ENCODE measurements around the gene B4GAT1.
A peak's percentile ranks its signal among the peaks of the same experiment; 100 is the strongest.

The B4GAT1 gene

GRCh38 chr11:66327171-66328030, 20.0 kb downstream of the B4GAT1 start:
- Histone ChIP-seq H3K79me2 (ENCODE audit: insufficient read depth, low read length) (no peaks in the 10 kb centered on the region), H3K9ac (ENCODE audit: low read depth, low read length, poor library complexity, severe bottlenecking) (peak overlapping the region; percentile 38), H4K20me1 (ENCODE audit: insufficient read depth, low read length, poor library complexity, severe bottlenecking) (no peaks in the 10 kb centered on the region), H3K4me3 (ENCODE audit: low read length, poor library complexity, severe bottlenecking) (no peak overlapping the region), H3K9me2 (replicated peaks; ENCODE audit: low read depth, low read length) (no peaks in the 10 kb centered on the region), H3K27me3 (ENCODE audit: insufficient read depth, low read length, poor library complexity, severe bottlenecking) (no peaks in the 10 kb centered on the region), H2AFZ (ENCODE audit: low read length) (no peak overlapping the region), H3K9me3 (ENCODE audit: insufficient read depth, low read depth, low read length) (no peaks in the 10 kb centered on the region), H3K4me1 (ENCODE audit: insufficient read depth, low read length, poor library complexity, severe bottlenecking) (peaks cover 31% of the 10 kb centered on the region), H3F3A (ENCODE audit: low read depth) (no peaks in the 10 kb centered on the region), H3K4me2 (ENCODE audit: low read depth, low read length, poor library complexity, severe bottlenecking) (no peak overlapping the region), H3K36me3 (ENCODE audit: insufficient read depth, low read length) (no peaks in the 10 kb centered on the region)
- no peak for TF ChIP-seq CTCF (conservative IDR thresholded peaks at IDR 0.05; ENCODE audit: low read length)
- TF ChIP-seq EZH2phosphoT487 (IDR thresholded peaks at IDR 0.05; ENCODE audit: borderline replicate concordance), result no peak

GRCh38 chr11:66326261-66327111, 20.9 kb downstream of the B4GAT1 start:
- no peak overlapping the region for H3K4me3 ChIP-seq (ENCODE audit: low read length, poor library complexity, severe bottlenecking)
- H3K36me3 ChIP-seq (ENCODE audit: insufficient read depth, low read length), result no peaks in the 10 kb centered on the region
- no peaks in the 10 kb centered on the region for H3K27me3 ChIP-seq (ENCODE audit: insufficient read depth, low read length, poor library complexity, severe bottlenecking)
- peak overlapping the region; percentile 50 for H3K9ac ChIP-seq (ENCODE audit: low read depth, low read length, poor library complexity, severe bottlenecking)
- peak overlapping the region; percentile 49 for H3K4me2 ChIP-seq (ENCODE audit: low read depth, low read length, poor library complexity, severe bottlenecking)
- peaks cover 31% of the 10 kb centered on the region for H3K4me1 ChIP-seq (ENCODE audit: insufficient read depth, low read length, poor library complexity, severe bottlenecking)
- H4K20me1 ChIP-seq (ENCODE audit: insufficient read depth, low read length, poor library complexity, severe bottlenecking), result no peaks in the 10 kb centered on the region
- H3F3A ChIP-seq (ENCODE audit: low read depth), result no peaks in the 10 kb centered on the region
- no peaks in the 10 kb centered on the region for H3K9me3 ChIP-seq (ENCODE audit: insufficient read depth, low read depth, low read length)
- no peaks in the 10 kb centered on the region for H3K79me2 ChIP-seq (ENCODE audit: insufficient read depth, low read length)
- H3K9me2 ChIP-seq (replicated peaks; ENCODE audit: low read depth, low read length), result no peaks in the 10 kb centered on the region
- peak overlapping the region; percentile 36; the same call in 1 of the 2 replicates for H2AFZ ChIP-seq (ENCODE audit: low read length)
- no peak for TF ChIP-seq CTCF (conservative IDR thresholded peaks at IDR 0.05; ENCODE audit: low read length)
- no peak for TF ChIP-seq EZH2phosphoT487 (IDR thresholded peaks at IDR 0.05; ENCODE audit: borderline replicate concordance)

- TF ChIP-seq CTCF (conservative IDR thresholded peaks at IDR 0.05; ENCODE audit: low read length), result no peak
- TF ChIP-seq EZH2phosphoT487 (IDR thresholded peaks at IDR 0.05; ENCODE audit: borderline replicate concordance), result no peak
- no peak overlapping the region for H2AFZ ChIP-seq (ENCODE audit: low read length)
- no peaks in the 10 kb centered on the region for H3K27me3 ChIP-seq (ENCODE audit: insufficient read depth, low read length, poor library complexity, severe bottlenecking)
- H3K4me1 ChIP-seq (ENCODE audit: insufficient read depth, low read length, poor library complexity, severe bottlenecking), result peaks cover 31% of the 10 kb centered on the region
- H3K36me3 ChIP-seq (ENCODE audit: insufficient read depth, low read length), result no peaks in the 10 kb centered on the region
- no peak overlapping the region for H3K4me3 ChIP-seq (ENCODE audit: low read length, poor library complexity, severe bottlenecking)
- H3K9me2 ChIP-seq (replicated peaks; ENCODE audit: low read depth, low read length), result no peaks in the 10 kb centered on the region
- peak overlapping the region; percentile 50 for H3K9ac ChIP-seq (ENCODE audit: low read depth, low read length, poor library complexity, severe bottlenecking)
- peak overlapping the region; percentile 49 for H3K4me2 ChIP-seq (ENCODE audit: low read depth, low read length, poor library complexity, severe bottlenecking)
- no peaks in the 10 kb centered on the region for H3K9me3 ChIP-seq (ENCODE audit: insufficient read depth, low read depth, low read length)
- no peaks in the 10 kb centered on the region for H3K79me2 ChIP-seq (ENCODE audit: insufficient read depth, low read length)
- H3F3A ChIP-seq (ENCODE audit: low read depth), result no peaks in the 10 kb centered on the region
- no peaks in the 10 kb centered on the region for H4K20me1 ChIP-seq (ENCODE audit: insufficient read depth, low read length, poor library complexity, severe bottlenecking)
Measured at GRCh38 chr11:66325263-66325671, 22.2 kb downstream of the B4GAT1 start.
